ENCODE data around the gene USP17L21.
"Not testable (repeated sequence)": the region's sequence is repeated elsewhere in the genome, so short reads cannot be mapped to it uniquely, and the experiment has no call there.

USP17L21 gene

GRCh38 chr4:9262572-9262971 lies at the start of gene USP17L21:
USP17L21 (plus strand) TSS chr4:9262872; CDS start chr4:9262872, 0 bp downstream.
- DNase-seq (ENCODE audit: extremely low read depth, low read depth) = not testable (repeated sequence)

- DNase-seq (ENCODE audit: extremely low read depth, low read depth) = not testable (repeated sequence)
These were observed 48.0 kb upstream of the USP17L21 start for GRCh38 chr4:9214701-9215100.

GRCh38 chr4:9215105-9215504 lies 47.6 kb upstream of the USP17L21 start, which contains the start of gene USP17L11:
USP17L11 (plus strand) TSS chr4:9215405; CDS start chr4:9215405, 0 bp downstream.
- not testable (repeated sequence) for DNase-seq (ENCODE audit: extremely low read depth, low read depth)

DNA sequence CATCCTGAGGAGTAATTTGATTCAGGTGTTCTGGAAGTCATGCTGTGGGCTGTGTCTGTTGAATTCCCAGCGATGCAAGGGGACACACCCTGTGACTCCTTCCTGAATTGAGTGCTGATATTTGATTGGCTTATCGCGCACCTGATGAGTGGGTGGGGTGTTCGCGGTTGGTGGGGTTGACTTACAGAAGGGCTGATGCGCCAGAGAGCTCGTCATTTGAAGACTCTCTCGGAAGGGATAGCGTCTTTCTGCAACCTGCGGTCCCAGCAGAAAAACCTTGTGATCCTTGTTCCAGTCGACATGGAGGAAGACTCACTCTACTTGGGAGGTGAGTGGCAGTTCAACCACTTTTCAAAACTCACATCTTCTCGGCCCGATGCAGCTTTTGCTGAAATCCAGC lies 42.8 kb upstream of the USP17L21 start, which contains the start of gene USP17L12:
USP17L12 (plus strand) TSS at position 301 of the 400 bp plus-strand sequence; CDS start at position 301, 0 bp downstream.
- not testable (repeated sequence) for DNase-seq (ENCODE audit: extremely low read depth, low read depth)

- DNase-seq (ENCODE audit: extremely low read depth, low read depth) = not testable (repeated sequence)
These were observed 38.1 kb upstream of the USP17L21 start, which contains the start of gene USP17L13 for GRCh38 chr4:9224596-9224995. USP17L13 (plus strand) TSS chr4:9224896; CDS start chr4:9224896, 0 bp downstream.

- DNase-seq (ENCODE audit: extremely low read depth, low read depth) = not testable (repeated sequence)
These were observed 32.4 kb upstream of the USP17L21 start for GRCh38 chr4:9230249-9230648.

GRCh38 chr4:9234085-9234484 lies 28.6 kb upstream of the USP17L21 start, which contains the start of gene USP17L15:
USP17L15 (plus strand) TSS chr4:9234385; CDS start chr4:9234385, 0 bp downstream.
- not testable (repeated sequence) for DNase-seq (ENCODE audit: extremely low read depth, low read depth)

- DNase-seq (ENCODE audit: extremely low read depth, low read depth) = not testable (repeated sequence)
These were observed 24.2 kb upstream of the USP17L21 start for GRCh38 chr4:9238461-9238860.

GRCh38 chr4:9243579-9243978 lies 19.1 kb upstream of the USP17L21 start, which contains the start of gene USP17L17:
USP17L17 (plus strand) TSS chr4:9243879; CDS start chr4:9243879, 0 bp downstream.
- DNase-seq (ENCODE audit: extremely low read depth, low read depth) = not testable (repeated sequence)

DNA sequence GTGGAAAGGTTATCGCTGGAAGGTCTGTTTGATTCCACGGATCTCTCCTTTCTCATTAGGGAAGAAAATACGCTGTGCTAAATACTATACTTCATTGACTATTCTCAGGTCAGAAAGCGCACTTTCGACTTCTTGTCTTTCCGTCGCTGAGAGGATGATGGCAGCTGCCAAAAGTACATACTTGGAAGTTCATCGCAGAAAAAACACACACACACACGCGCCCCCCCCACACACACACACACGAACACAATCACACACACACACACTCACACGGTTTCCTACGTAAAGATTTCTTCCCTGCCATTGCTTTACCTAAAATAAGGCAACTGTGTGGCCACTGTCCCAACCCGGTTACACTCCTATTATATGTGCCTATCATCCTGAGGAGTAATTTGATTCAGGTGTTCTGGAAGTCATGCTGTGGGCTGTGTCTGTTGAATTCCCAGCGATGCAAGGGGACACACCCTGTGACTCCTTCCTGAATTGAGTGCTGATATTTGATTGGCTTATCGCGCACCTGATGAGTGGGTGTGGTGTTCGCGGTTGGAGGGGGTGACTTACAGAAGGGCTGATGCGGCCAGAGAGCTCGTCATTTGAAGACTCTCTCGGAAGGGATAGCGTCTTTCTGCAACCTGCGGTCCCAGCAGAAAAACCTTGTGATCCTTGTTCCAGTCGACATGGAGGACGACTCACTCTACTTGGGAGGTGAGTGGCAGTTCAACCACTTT lies 14.6 kb upstream of the USP17L21 start, which contains the start of gene USP17L18:
USP17L18 (plus strand) TSS at position 678 of the 728 bp plus-strand sequence; CDS start at position 678, 0 bp downstream.
- DNase-seq (ENCODE audit: extremely low read depth, low read depth) = not testable (repeated sequence)

- DNase-seq (ENCODE audit: extremely low read depth, low read depth) = not testable (repeated sequence)
These were observed 9.6 kb upstream of the USP17L21 start, which contains the start of gene USP17L19 for GRCh38 chr4:9253078-9253477. USP17L19 (plus strand) TSS chr4:9253378; CDS start chr4:9253378, 0 bp downstream.

GRCh38 chr4:9257824-9258223 lies 4.8 kb upstream of the USP17L21 start, which contains the start of gene USP17L20:
USP17L20 (plus strand) TSS chr4:9258124; CDS start chr4:9258124, 0 bp downstream.
- DNase-seq (ENCODE audit: extremely low read depth, low read depth) = not testable (repeated sequence)

DNA sequence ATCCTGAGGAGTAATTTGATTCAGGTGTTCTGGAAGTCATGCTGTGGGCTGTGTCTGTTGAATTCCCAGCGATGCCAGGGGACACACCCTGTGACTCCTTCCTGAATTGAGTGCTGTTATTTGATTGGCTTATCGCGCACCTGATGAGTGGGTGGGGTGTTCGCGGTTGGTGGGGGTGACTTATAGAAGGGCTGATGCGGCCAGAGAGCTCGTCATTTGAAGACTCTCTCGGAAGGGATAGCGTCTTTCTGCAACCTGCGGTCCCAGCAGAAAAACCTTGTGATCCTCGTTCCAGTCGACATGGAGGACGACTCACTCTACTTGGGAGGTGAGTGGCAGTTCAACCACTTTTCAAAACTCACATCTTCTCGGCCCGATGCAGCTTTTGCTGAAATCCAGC lies 4.6 kb downstream of the USP17L21 start, which contains the start of gene USP17L22:
USP17L22 (plus strand) TSS at position 301 of the 400 bp plus-strand sequence; CDS start at position 301, 0 bp downstream.
- not testable (repeated sequence) for DNase-seq (ENCODE audit: extremely low read depth, low read depth)

- not testable (repeated sequence) for DNase-seq (ENCODE audit: extremely low read depth, low read depth)
These were observed 9.0 kb downstream of the USP17L21 start for GRCh38 chr4:9271719-9272118.
